HG03159 (cell line): ENCODE results near the gene HDAC5.
"Not testable (repeated sequence)": the region's sequence is repeated elsewhere in the genome, so short reads cannot be mapped to it uniquely, and the experiment has no call there.

Experiments used
- ATAC-seq: cut with Tn5 transposase; IDR thresholded peaks from one replicate; pipeline ENCODE4 v1.9.1; 2021; ENCODE audit warnings: mild to moderate bottlenecking, moderate library complexity; ENCODE audit not compliant: unreplicated experiment

Gene HDAC5

GRCh38 chr17:44112284-44113280, 10.9 kb downstream of the HDAC5 start:
- no peak for ATAC-seq

- ATAC-seq: no peak
These were observed 11.7 kb downstream of the HDAC5 start for GRCh38 chr17:44111777-44112176.

- ATAC-seq: no peak
These were observed 12.4 kb downstream of the HDAC5 start for GRCh38 chr17:44110823-44111633.

- ATAC-seq: no peak
These were observed 13.3 kb downstream of the HDAC5 start for GRCh38 chr17:44110011-44110686.

GRCh38 chr17:44109312-44109630, 14.2 kb downstream of the HDAC5 start:
- no peak for ATAC-seq

- ATAC-seq: no peak
These were observed 14.8 kb downstream of the HDAC5 start for GRCh38 chr17:44108440-44109311.

- ATAC-seq: no peak
These were observed 16.6 kb downstream of the HDAC5 start for GRCh38 chr17:44106801-44107200.

GRCh38 chr17:44105941-44106340, 17.5 kb downstream of the HDAC5 start:
- ATAC-seq: no peak

- ATAC-seq: no peak
These were observed 18.0 kb downstream of the HDAC5 start for GRCh38 chr17:44105483-44105882.

GRCh38 chr17:44102849-44103622, 20.4 kb downstream of the HDAC5 start:
- ATAC-seq: no peak

GRCh38 chr17:44101858-44102257, 21.6 kb downstream of the HDAC5 start:
- not testable (repeated sequence) for ATAC-seq

GRCh38 chr17:44097110-44097958, 26.1 kb downstream of the HDAC5 start:
- ATAC-seq: no peak

GRCh38 chr17:44095647-44096496, 27.6 kb downstream of the HDAC5 start:
- no peak for ATAC-seq

GRCh38 chr17:44095388-44095646, 28.1 kb downstream of the HDAC5 start:
- ATAC-seq: no peak

- ATAC-seq: no peak
These were observed 28.6 kb downstream of the HDAC5 start for GRCh38 chr17:44094701-44095387.

GRCh38 chr17:44093231-44093900, 30.1 kb downstream of the HDAC5 start:
- ATAC-seq: no peak

- ATAC-seq: no peak
These were observed 31.4 kb downstream of the HDAC5 start for GRCh38 chr17:44092051-44092450.
